ENCODE results near the gene MYL9.

DNA sequence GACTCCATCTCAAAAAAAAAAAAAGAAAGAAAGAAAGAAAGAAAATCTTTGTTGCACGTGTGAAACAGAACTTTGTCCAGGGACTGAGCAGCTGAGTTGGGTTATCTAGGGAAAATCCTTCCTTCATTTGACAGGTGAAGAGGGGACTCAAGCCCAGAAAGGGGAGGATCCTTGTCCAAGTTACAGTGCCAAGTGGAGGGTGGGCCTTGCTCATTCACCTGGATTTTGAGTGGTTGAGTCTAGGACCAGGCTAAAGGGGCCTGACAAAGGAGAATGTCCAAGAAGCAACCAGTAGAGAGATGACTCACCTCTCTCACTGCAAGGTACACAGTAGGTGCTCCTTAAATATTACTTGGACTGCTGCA, 34.7 kb downstream of the MYL9 start:
- no peak for TF ChIP-seq CEBPB (IDR thresholded peaks at IDR 0.05; ENCODE audit: borderline replicate concordance in 1 of 2, low read depth in 2 of 2, low read length in 2 of 2)
- TF ChIP-seq EZH2 (IDR thresholded peaks at IDR 0.05; ENCODE audit: borderline replicate concordance, control insufficient read depth, low read depth, low read length) = no peak
- TF ChIP-seq REST (IDR thresholded peaks at IDR 0.05; ENCODE audit: low read depth, low read length) = no peak
- TF ChIP-seq JUND (IDR thresholded peaks at IDR 0.05; ENCODE audit: low read depth, low read length) = no peak
- no peak for TF ChIP-seq CTCF (IDR thresholded peaks at IDR 0.05 in 2 of 3, conservative IDR thresholded peaks at IDR 0.05 in 1 of 3; ENCODE audit: control insufficient read depth in 2 of 3, extremely low read depth in 1 of 3, insufficient read depth in 1 of 3, low read depth in 3 of 3, low read length in 3 of 3)

Measured in GM12878 (cell line).